Stimulated activated CD4-positive, alpha-beta T cell treated with anti-CD3 and anti-CD28 coated beads, Interleukin-2, amount 100 ng/mL, for 4 hours (primary cell): ENCODE data around the gene HAGHL.
"Not testable (repeated sequence)": the region's sequence is repeated elsewhere in the genome, so short reads cannot be mapped to it uniquely, and the experiment has no call there.

Source experiments
- DNase-seq: peaks from one replicate; pipeline ENCODE4 v3.0.0-alpha.2; 2020; ENCODE audit warnings: low read depth

Gene HAGHL

GRCh38 chr16:774086-775001, 47.4 kb downstream of the HAGHL start:
- no peak for DNase-seq

GRCh38 chr16:775236-775796, 48.4 kb downstream of the HAGHL start:
- DNase-seq, result no peak

DNA sequence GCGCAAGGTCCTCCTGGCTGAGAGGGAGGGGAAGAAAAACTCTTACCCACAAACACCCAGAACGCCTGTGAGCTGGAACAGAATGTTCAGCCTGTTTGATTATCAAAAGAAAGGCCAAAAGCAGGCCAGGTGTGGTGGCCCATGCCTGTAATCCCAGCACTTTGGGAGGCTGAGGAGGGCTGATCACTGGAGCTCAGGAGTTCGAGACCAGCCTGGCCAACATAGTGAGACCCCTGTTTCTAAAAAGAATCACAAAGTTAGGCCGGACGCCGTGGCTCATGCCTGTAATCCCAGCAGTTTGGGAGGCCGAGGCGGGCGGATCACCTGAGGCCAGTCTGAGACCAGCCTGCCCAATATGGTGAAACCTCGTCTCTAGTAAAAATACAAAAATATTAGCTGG, 49.4 kb downstream of the HAGHL start:
- not testable (repeated sequence) for DNase-seq

GRCh38 chr16:776824-777223, 49.9 kb downstream of the HAGHL start:
- no peak for DNase-seq

- no peak for DNase-seq
Observed at GRCh38 chr16:777826-778225, 50.9 kb downstream of the HAGHL start.

DNA sequence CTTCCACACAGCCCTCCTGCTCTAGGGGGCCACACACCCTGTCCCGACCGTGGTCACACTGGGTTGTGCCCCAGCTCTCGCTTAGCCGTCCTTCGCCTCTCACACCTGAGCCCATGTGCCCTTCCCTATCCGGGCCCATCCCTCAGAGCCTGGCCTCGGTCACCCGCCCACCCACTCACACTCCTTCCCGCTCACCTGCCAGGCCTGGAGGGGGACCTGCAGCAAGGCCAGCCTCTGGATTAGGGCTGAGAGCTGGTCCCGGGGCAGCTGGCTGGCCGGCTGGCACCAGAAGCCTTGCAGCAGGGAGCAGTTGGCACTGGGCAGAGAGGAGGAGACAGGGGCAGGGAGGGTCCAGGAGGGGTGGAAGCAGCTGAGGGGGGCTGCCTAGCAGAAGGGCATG, 51.5 kb downstream of the HAGHL start:
- no peak for DNase-seq

GRCh38 chr16:778909-779527, 52.1 kb downstream of the HAGHL start:
- no peak for DNase-seq
